GM23248 (cell line): Measurements from ENCODE around the gene TBCK.

Experiments used
- EZH2 ChIP-seq: fragments of 200-600 bp; sonication (generic); IDR thresholded peaks from 2 replicates; pipeline ENCODE4 v1.6.1; 2018; ENCODE audit warnings: antibody characterized with exemption, mild to moderate bottlenecking; ENCODE audit not compliant: insufficient read depth, poor library complexity, severe bottlenecking
- EZH2phosphoT487 ChIP-seq: fragments of 200-600 bp; sonication (generic); IDR thresholded peaks from 2 replicates; pipeline ENCODE4 v1.6.1; 2018; ENCODE audit warnings: antibody characterized with exemption, moderate library complexity, mild to moderate bottlenecking, low read depth; ENCODE audit not compliant: insufficient read depth

GRCh38 chr4:106246441-106246840 lies 69.6 kb downstream of the TBCK start:
- TF ChIP-seq EZH2 (no peak), EZH2phosphoT487 (no peak)
